Stomach smooth muscle (tissue), 2 donors: ENCODE data around the gene LMF1.

ENCODE experiments used
- H3K27ac ChIP-seq: one replicate; pipeline ENCODE4 v1.7.0; 2013; ENCODE audit warnings: mild to moderate bottlenecking, low read length, inconsistent platforms
- H3K27me3 ChIP-seq, 2 donors: one replicate each; pipeline ENCODE4 v1.7.0; 2013; ENCODE audit warnings: low read length in 2 of 2; ENCODE audit not compliant: insufficient read depth in 2 of 2, control insufficient read depth in 1 of 2
- H3K36me3 ChIP-seq, 2 donors: one replicate each; pipeline ENCODE4 v1.7.0; 2013; ENCODE audit warnings: low read length in 2 of 2; ENCODE audit not compliant: control insufficient read depth in 2 of 2, insufficient read depth in 2 of 2
- H3K4me1 ChIP-seq: one replicate; pipeline ENCODE4 v1.7.0; 2013; ENCODE audit warnings: low read length; ENCODE audit not compliant: control insufficient read depth, insufficient read depth
- H3K4me3 ChIP-seq, 2 donors: one replicate each; pipeline ENCODE4 v1.7.0; 2013; ENCODE audit warnings: low read length in 2 of 2
- H3K9ac ChIP-seq, 2 donors: one replicate each; pipeline ENCODE4 v1.7.0; 2013; ENCODE audit warnings: low read length in 2 of 2, mild to moderate bottlenecking in 1 of 2
- H3K9me3 ChIP-seq, 2 donors: one replicate each; pipeline ENCODE4 v1.7.0; 2013; ENCODE audit warnings: low read length in 2 of 2; ENCODE audit not compliant: control insufficient read depth in 2 of 2
- donor health status: healthy.
- donor health status: Pancreatic carcinoma.

LMF1 gene

DNA sequence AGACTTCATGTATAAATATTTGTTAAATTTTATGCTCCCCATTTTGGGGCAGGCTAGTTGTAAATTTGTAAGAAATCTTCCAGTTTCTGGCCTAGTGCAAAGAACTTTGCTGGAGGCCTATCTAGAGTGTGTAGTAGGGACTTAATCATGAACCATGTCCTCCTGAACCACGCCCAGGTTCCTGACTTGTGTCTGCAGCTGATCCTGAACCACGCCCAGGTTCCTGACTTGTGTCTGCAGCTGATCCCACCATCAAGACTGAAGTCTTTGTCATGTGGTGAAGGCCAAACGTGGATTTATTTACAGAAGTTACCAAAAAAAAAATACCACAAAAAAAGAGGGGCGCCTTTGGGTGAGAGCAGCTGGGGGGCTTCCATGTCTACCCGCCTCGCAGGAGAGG lies 33.1 kb downstream of the LMF1 start:
- Histone ChIP-seq H3K4me1 (no peaks in the 10 kb centered on the region), H3K27ac (no peak overlapping the region), H3K9me3 (peaks cover 0 to 14% of the 10 kb centered on the region in 2 donors), H3K36me3 (peaks cover 5 to 20% of the 10 kb centered on the region in 2 donors), H3K9ac (no peak overlapping the region), H3K4me3 (no peak overlapping the region), H3K27me3 (no peaks in the 10 kb centered on the region)

DNA sequence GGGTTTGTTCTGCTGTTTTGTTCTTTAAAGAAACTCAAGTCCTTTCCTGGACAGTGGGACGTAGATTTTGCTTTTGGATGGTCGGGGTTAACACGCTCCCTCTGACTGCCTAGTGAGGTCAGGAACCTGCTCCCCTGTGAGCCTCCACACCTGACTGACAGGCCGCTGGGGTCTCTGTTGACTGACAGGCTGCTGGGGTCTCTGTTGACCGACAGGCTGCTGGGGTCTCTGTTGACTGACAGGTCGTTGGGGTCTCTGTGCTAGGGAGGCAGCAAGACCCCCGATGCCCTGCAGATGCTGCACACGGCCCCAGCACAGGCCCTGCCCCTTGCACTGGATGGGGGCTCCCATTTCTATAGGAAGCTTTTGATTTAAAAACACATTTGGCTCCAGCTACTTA lies 33.5 kb downstream of the LMF1 start:
- H3K9me3 ChIP-seq = peaks cover 0 to 11% of the 10 kb centered on the region in 2 donors
- no peaks in the 10 kb centered on the region for H3K27me3 ChIP-seq
- H3K4me3 ChIP-seq = no peak overlapping the region
- no peak overlapping the region for H3K9ac ChIP-seq
- peaks cover 5 to 19% of the 10 kb centered on the region in 2 donors for H3K36me3 ChIP-seq
- no peaks in the 10 kb centered on the region for H3K4me1 ChIP-seq
- no peak overlapping the region for H3K27ac ChIP-seq

DNA sequence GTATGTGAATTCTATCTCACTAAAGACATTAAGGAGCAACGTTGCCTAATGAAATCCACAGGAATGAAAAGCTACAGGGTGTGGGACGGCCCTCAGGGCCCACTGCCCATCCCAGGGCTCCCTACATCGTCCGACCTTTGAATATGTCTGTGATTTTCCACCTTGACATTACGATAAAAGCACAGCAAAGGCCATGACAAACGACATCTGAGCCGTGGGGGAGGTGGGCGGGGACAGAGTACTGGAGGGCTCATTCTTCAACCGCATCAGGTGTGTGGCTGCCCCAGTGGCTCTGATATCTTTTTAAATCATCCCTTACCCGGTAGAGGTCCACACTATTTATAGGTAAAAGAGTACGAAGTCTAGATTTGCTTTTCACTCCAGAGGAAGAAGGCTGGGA lies 35.1 kb downstream of the LMF1 start:
- H3K4me3 ChIP-seq = no peak overlapping the region

DNA sequence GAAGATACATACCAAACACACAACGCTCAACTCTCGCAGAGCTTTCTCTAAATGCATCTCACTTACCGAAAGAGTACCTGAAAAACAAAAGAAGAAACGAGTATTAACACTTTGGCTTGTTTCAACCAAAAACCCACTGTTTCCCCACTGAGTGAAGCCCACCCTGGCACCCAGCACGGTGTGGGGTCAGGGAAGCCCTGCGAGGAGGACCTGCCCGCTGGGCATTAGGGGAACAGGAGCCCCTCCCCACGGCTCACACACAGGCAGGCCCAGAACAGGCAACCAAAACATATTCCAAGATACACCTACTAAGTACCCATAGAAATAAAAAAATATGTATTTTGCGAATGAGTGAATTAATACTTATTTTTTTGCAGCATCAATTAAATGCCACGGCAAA lies 36.6 kb downstream of the LMF1 start:
- Histone ChIP-seq H3K9me3 (no peaks in the 10 kb centered on the region), H3K9ac (no peak overlapping the region), H3K4me3 (no peak overlapping the region), H3K27me3 (no peaks in the 10 kb centered on the region), H3K4me1 (no peaks in the 10 kb centered on the region), H3K36me3 (peaks cover 5 to 12% of the 10 kb centered on the region in 2 donors), H3K27ac (no peak overlapping the region)

More for the DNA sequence above, 35.1 kb downstream of the LMF1 start:
- no peaks in the 10 kb centered on the region for H3K9me3 ChIP-seq
- no peaks in the 10 kb centered on the region for H3K4me1 ChIP-seq
- H3K36me3 ChIP-seq = peaks cover 5 to 16% of the 10 kb centered on the region in 2 donors
- H3K27me3 ChIP-seq = no peaks in the 10 kb centered on the region
- no peak overlapping the region for H3K27ac ChIP-seq
- H3K9ac ChIP-seq = no peak overlapping the region

GRCh38 chr16:933581-933980 lies 37.2 kb downstream of the LMF1 start:
- Histone ChIP-seq H3K27ac (no peak overlapping the region), H3K9ac (no peak overlapping the region), H3K36me3 (peaks cover 5 to 11% of the 10 kb centered on the region in 2 donors), H3K9me3 (no peaks in the 10 kb centered on the region), H3K27me3 (no peaks in the 10 kb centered on the region), H3K4me3 (no peak overlapping the region), H3K4me1 (no peaks in the 10 kb centered on the region)

- no peaks in the 10 kb centered on the region for H3K9me3 ChIP-seq
- H3K4me1 ChIP-seq = no peaks in the 10 kb centered on the region
Measured at GRCh38 chr16:932831-933330, 37.9 kb downstream of the LMF1 start.

GRCh38 chr16:931626-932500 lies 38.9 kb downstream of the LMF1 start:
- Histone ChIP-seq H3K36me3 (peaks cover 5 to 9% of the 10 kb centered on the region in 2 donors), H3K4me3 (no peak overlapping the region), H3K27me3 (no peaks in the 10 kb centered on the region), H3K9me3 (no peaks in the 10 kb centered on the region), H3K9ac (no peak overlapping the region), H3K27ac (no peak overlapping the region), H3K4me1 (no peaks in the 10 kb centered on the region)

More at GRCh38 chr16:932831-933330, 37.9 kb downstream of the LMF1 start:
- Histone ChIP-seq H3K36me3 (peaks cover 5 to 9% of the 10 kb centered on the region in 2 donors), H3K27ac (no peak overlapping the region), H3K9ac (no peak overlapping the region), H3K4me3 (no peak overlapping the region), H3K27me3 (no peaks in the 10 kb centered on the region)

- Histone ChIP-seq H3K4me3 (no peak overlapping the region), H3K9ac (no peak overlapping the region), H3K4me1 (no peaks in the 10 kb centered on the region), H3K36me3 (peaks cover 6 to 10% of the 10 kb centered on the region in 2 donors), H3K27me3 (no peaks in the 10 kb centered on the region), H3K27ac (no peak overlapping the region), H3K9me3 (no peaks in the 10 kb centered on the region)
Measured at GRCh38 chr16:931171-931570, 39.6 kb downstream of the LMF1 start.

DNA sequence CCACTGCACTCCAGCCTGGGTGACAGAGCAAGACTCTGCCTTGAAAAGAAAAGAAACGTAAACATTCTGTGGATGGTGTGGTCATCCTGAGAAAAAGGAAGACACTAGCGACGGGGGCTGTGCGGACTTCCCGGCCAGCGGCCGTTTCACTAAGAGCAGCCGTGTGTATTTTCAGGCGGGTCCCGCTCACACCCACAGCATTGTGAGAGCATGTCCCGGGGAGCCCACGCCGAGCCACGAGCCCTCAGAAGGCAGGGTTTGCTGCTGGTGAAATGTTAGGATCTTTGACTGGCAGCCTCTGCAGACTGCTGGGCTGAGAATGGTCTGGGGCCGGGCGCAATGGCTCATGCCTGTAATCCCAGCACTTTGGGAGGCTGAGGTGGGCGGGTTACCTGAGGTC lies 40.3 kb downstream of the LMF1 start:
- no peaks in the 10 kb centered on the region for H3K4me1 ChIP-seq
- no peak overlapping the region for H3K9ac ChIP-seq
- no peak overlapping the region for H3K27ac ChIP-seq
- peaks cover 11 to 12% of the 10 kb centered on the region in 2 donors for H3K36me3 ChIP-seq
- H3K9me3 ChIP-seq = no peaks in the 10 kb centered on the region
- H3K27me3 ChIP-seq = no peaks in the 10 kb centered on the region
- H3K4me3 ChIP-seq = no peak overlapping the region

DNA sequence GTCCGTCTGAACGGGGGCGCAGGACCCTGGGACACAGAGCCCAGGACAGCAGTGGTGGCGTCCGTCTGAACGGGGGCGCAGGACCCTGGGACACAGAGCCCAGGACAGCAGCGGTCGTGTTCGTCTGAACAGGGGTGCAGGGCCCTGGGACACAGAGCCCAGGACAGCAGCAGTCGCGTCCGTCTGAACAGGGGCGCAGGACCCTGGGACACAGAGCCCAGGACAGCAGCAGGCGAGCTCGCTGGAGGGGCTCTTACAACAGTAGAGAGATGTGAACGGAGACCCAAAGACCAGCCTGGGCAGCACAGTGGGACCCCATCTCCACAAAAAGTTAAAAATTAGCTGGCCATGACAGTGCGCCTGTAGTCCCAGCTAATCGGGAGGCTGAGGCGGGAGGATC lies 40.7 kb downstream of the LMF1 start:
- no peak overlapping the region for H3K4me3 ChIP-seq
- peaks cover 11 to 12% of the 10 kb centered on the region in 2 donors for H3K36me3 ChIP-seq
- no peak overlapping the region for H3K27ac ChIP-seq
- H3K27me3 ChIP-seq = no peaks in the 10 kb centered on the region
- no peak overlapping the region for H3K9ac ChIP-seq
- H3K4me1 ChIP-seq = no peaks in the 10 kb centered on the region
- no peaks in the 10 kb centered on the region for H3K9me3 ChIP-seq
